Erythroblast (primary cell): ENCODE data around the gene MEIKIN.
"Not testable (repeated sequence)": the region's sequence is repeated elsewhere in the genome, so short reads cannot be mapped to it uniquely, and the experiment has no call there.

Experiments
- GATA1 ChIP-seq: IDR thresholded peaks from 2 replicates; pipeline ENCODE4 v1.6.1; 2011; ENCODE audit warnings: low read depth, mild to moderate bottlenecking, control low read depth, low read length, moderate library complexity
- POLR2A ChIP-seq: IDR thresholded peaks from 2 replicates; pipeline ENCODE4 v1.6.1; 2011; ENCODE audit warnings: mild to moderate bottlenecking, low read length

- not testable (repeated sequence) for TF ChIP-seq GATA1, POLR2A
These were observed 102.5 kb downstream of the MEIKIN start for GRCh38 chr5:131842971-131843370.
